K562 (cell line): Measurements from ENCODE around the gene PRKACB. TPM values are rescaled to one million over a fixed set of nuclear protein-coding genes. Genes with fewer than 3 reads are reported as not detected.

Experiments
- ATAC-seq: fragments of 200-7000 bp; cut with Tn5 transposase; 3 replicates; pipeline ENCODE4 v1.9.1; 2020; ENCODE audit warnings: moderate library complexity
- BruUV-seq: library from RNA; stranded (reverse); fragments of 400-500 nt; replicated peaks from 2 replicates; lab custom pipeline; 2021; lab: Mats Ljungman, UMichigan
- CTCF ChIA-PET: fragments of 300-600 bp; formaldehyde crosslinking; extraction: SDS; loops from one replicate; lab custom pipeline; 2021; ENCODE audit warnings: low intra/inter-chr PET ratio; lab: Yijun Ruan, JAX
- POLR2A ChIA-PET: fragments of 300-600, 350-650 bp; sonication (Branson Sonifier 250); formaldehyde crosslinking; extraction: SDS; loops from one replicate; lab custom pipeline; 2021; ENCODE audit warnings: antibody characterized with exemption, inconsistent platforms; lab: Yijun Ruan, JAX
- DNase-seq, 4 experiments: peaks; one replicate each; pipeline versions ENCODE4 v3.0.0 to v3.0.0-alpha.2; 2011 to 2018; ENCODE audit warnings: low spot score in 3 of 4, mixed read lengths in 3 of 4; ENCODE audit errors: extremely low read depth in 1 of 4
- FAIRE-seq: peaks from 2 replicates; lab custom pipeline; 2011; peaks lifted over from hg19 to GRCh38; lab: Jason Lieb, UNC
- H2AFZ ChIP-seq: 2 replicates; pipeline ENCODE4 v1.6.0; 2011; ENCODE audit warnings: low read depth, low read length, control low read depth, inconsistent platforms
- H3K27ac ChIP-seq: fragments of 200-600 bp; 3 replicates; pipeline ENCODE4 v1.8.0; 2011; ENCODE audit warnings: low read depth, mild to moderate bottlenecking, control low read depth, inconsistent platforms, low read length, moderate library complexity, mixed read lengths; ENCODE audit errors: extremely low read depth
- H3K27me3 ChIP-seq, 2 experiments: fragments of 300-600 bp in 1 of 2; 2 replicates in 1 of 2; 3 replicates in 1 of 2; pipeline versions ENCODE4 v1.6.0 to v1.8.0; 2011; ENCODE audit warnings: inconsistent platforms in 2 of 2, low read length in 2 of 2, mild to moderate bottlenecking in 1 of 2, mixed read lengths in 1 of 2, moderate library complexity in 1 of 2; ENCODE audit not compliant: control insufficient read depth in 2 of 2, insufficient read depth in 2 of 2
- H3K36me3 ChIP-seq: fragments of 300-600 bp; 3 replicates; pipeline ENCODE4 v1.8.0; 2011; ENCODE audit warnings: mild to moderate bottlenecking, low read length, inconsistent platforms; ENCODE audit not compliant: control insufficient read depth, insufficient read depth
- H3K4me1 ChIP-seq, 2 experiments: fragments of 200-600 bp in 1 of 2; replicated peaks in 1 of 2; 2 replicates in 1 of 2; 3 replicates in 1 of 2; pipeline versions ENCODE4 v1.5.1 to v1.8.0; 2011; ENCODE audit warnings: inconsistent platforms in 2 of 2, low read length in 2 of 2, mild to moderate bottlenecking in 1 of 2, mixed read lengths in 1 of 2, moderate library complexity in 1 of 2; ENCODE audit not compliant: control insufficient read depth in 2 of 2, insufficient read depth in 2 of 2
- H3K4me2 ChIP-seq: 2 replicates; pipeline ENCODE4 v1.6.1; 2011; ENCODE audit warnings: low read length, control low read depth, inconsistent platforms, mixed read lengths; ENCODE audit not compliant: insufficient read depth
- H3K4me3 ChIP-seq: fragments of 200-600 bp; sonication (generic), shearing (Covaris generic); 2 replicates; pipeline ENCODE4 v1.5.1; 2016; ENCODE audit warnings: control low read depth, inconsistent platforms
- H3K79me2 ChIP-seq: fragments of 200-600 bp; 3 replicates; pipeline ENCODE4 v1.8.0; 2011; ENCODE audit warnings: low read length, inconsistent platforms; ENCODE audit not compliant: control insufficient read depth, insufficient read depth
- H3K9ac ChIP-seq, 2 experiments: 2 replicates each; pipeline versions ENCODE4 v1.6.0 to v1.6.1; 2011; ENCODE audit warnings: low read depth in 2 of 2, low read length in 2 of 2, control low read depth in 1 of 2, inconsistent platforms in 1 of 2, mild to moderate bottlenecking in 1 of 2, mixed read lengths in 1 of 2; ENCODE audit not compliant: insufficient read depth in 1 of 2
- H3K9me1 ChIP-seq: one replicate; pipeline ENCODE4 v1.6.0; 2011; ENCODE audit warnings: inconsistent platforms, mild to moderate bottlenecking, low read length, moderate library complexity; ENCODE audit not compliant: control insufficient read depth, insufficient read depth
- H3K9me3 ChIP-seq: replicated peaks from 2 replicates; pipeline ENCODE4 v1.5.1; 2011; ENCODE audit warnings: low read depth, low read length, inconsistent platforms; ENCODE audit not compliant: control insufficient read depth, insufficient read depth
- H4K20me1 ChIP-seq: replicated peaks from 2 replicates; pipeline ENCODE4 v1.6.1; 2011; ENCODE audit warnings: low read length, inconsistent platforms, mixed read lengths; ENCODE audit not compliant: control insufficient read depth, insufficient read depth
- CBFA2T3 ChIP-seq: fragments of 450-650 bp; IDR thresholded peaks from 2 replicates; pipeline ENCODE4 v1.6.1; 2017
- GTF2F1 ChIP-seq: IDR thresholded peaks from 2 replicates; pipeline ENCODE4 v1.6.1; 2011; ENCODE audit warnings: low read depth, low read length, improper control_type of control experiment
- HLTF ChIP-seq: fragments of 450-650 bp; IDR thresholded peaks from 2 replicates; pipeline ENCODE4 v1.6.1; 2016
- ILF3 ChIP-seq: fragments of 450-650 bp; IDR thresholded peaks from 2 replicates; pipeline ENCODE4 v1.6.1; 2018; ENCODE audit warnings: antibody characterized with exemption, mild to moderate bottlenecking, moderate library complexity, borderline replicate concordance
- NFATC3 ChIP-seq: fragments of 450-650 bp; IDR thresholded peaks from 2 replicates; pipeline ENCODE4 v1.6.1; 2017; ENCODE audit warnings: mild to moderate bottlenecking
- PHTF2 ChIP-seq: fragments of 250-450 bp; sonication (Bioruptor Pico); IDR thresholded peaks from 2 replicates; pipeline ENCODE4 v1.5.0; 2021; ENCODE audit warnings: mild to moderate bottlenecking
- RBM34 ChIP-seq: fragments of 200-400 bp; formaldehyde crosslinking; IDR thresholded peaks from 2 replicates; pipeline ENCODE4 v1.6.1; 2018; ENCODE audit warnings: low read length, borderline replicate concordance; ENCODE audit not compliant: insufficient read depth
- SMAD4 ChIP-seq: fragments of 250-450 bp; sonication (Bioruptor Pico); conservative IDR thresholded peaks from 2 replicates; pipeline ENCODE4 v1.8.0; 2021; ENCODE audit warnings: inconsistent platforms, mild to moderate bottlenecking, moderate library complexity
- SRSF3 ChIP-seq: fragments of 200-400 bp; formaldehyde crosslinking; IDR thresholded peaks from 2 replicates; pipeline ENCODE4 v1.6.1; 2016; ENCODE audit warnings: mild to moderate bottlenecking, low read length, moderate library complexity; ENCODE audit not compliant: insufficient read depth
- ZC3H4 ChIP-seq: sonication (generic); formaldehyde crosslinking; IDR thresholded peaks from 2 replicates; pipeline ENCODE4 v1.9.0; 2021; ENCODE audit warnings: missing genetic modification reagents, borderline replicate concordance
- WGBS: fragments of 100-300 bp; shearing (Covaris generic); methylation state at CpG from one replicate; pipeline ENCODE4 v1.1.6; 2016; ENCODE audit warnings: low coverage, mixed read lengths; ENCODE audit not compliant: insufficient coverage; ENCODE audit errors: missing lambda C conversion rate; 5-methylcytosine and 5-hydroxymethylcytosine counted together
- in situ Hi-C: fragments of 300-500 bp; cut with MboI; formaldehyde crosslinking; loops from 4 replicates; pipeline ENCODE4 v1.15.0; 2018; ENCODE audit warnings: inconsistent platforms, mixed read lengths
- intact Hi-C: fragments of 100-400 bp; cut with micrococcal nuclease; formaldehyde crosslinking; loops from 2 replicates; pipeline ENCODE4 v1.14.2; 2022
- polyA plus RNA-seq, 8 experiments: library from polyadenylated mRNA; depleted of rRNA in 4 of 8; stranded (reverse) in 5 of 8; unstranded in 3 of 8; fragments of >200 nt; fragmentation: Nextera tagmentation in 2 of 8; fragmentation: Illumina TruSeq in 1 of 8; extraction: Ambion mirVana in 2 of 8; extraction: Trizol in 1 of 8; gene quantifications; 2 replicates each; pipeline versions ENCODE4 v1.2.1 to v1.2.3, GENCODE V29; 2011 to 2014; ENCODE audit warnings: inconsistent platforms in 1 of 8, missing spikeins in 1 of 8
- total RNA-seq, 7 experiments: library from RNA; depleted of rRNA in 6 of 7; stranded (reverse); fragments of >200 nt in 6 of 7; fragmentation: Illumina TruSeq in 2 of 7; extraction: Trizol in 2 of 7; gene quantifications; 2 replicates each; pipeline versions ENCODE4 v1.2.1 to v1.2.3, GENCODE V29; 2011 to 2021; ENCODE audit warnings: low replicate concordance in 1 of 7

The PRKACB gene
- total and polyA plus RNA-seq, 9 of the 15 experiments (the other 6 are each of a cell fraction or from before 2014, with no cell fraction given) = 1.1 to 5.2 (median 2.8) TPM

DNA sequence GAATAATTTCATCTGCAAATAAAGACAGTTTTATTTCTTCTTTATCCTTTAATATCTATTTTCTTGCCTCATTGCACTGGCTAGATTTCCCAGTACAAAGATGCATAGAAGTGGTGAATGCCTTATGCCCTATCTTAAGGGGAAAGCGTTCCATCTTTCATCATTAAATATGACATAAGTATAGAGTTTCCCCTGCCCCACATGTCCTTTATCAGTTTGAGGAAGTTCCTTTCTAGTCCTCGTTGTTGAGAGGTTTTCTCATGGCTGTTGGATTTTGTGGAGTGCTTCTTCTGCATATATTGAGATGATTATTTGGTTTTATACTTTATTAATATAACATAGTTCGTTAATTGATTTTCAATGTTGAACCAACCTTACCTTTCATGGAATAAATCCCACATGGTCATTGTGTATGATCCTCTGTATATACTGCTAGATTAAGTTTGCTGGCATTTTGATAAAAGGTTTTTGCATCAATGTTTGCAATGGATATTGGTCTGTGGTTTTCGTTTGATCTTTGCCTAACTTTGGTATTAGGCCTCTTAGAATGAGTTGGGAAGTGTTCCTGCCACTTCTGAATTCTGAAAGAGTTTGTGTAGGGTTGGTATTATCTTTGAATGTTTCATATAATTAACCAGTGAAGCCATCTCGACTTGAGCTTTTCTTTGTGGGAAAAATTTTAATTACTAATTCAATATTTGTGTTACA, 15.6 kb downstream of the PRKACB start:
- in situ Hi-C loops = loop anchor here (10.0 kb wide), 1 partner anchor 165 kb away; no protein-coding TSS in a partner anchor

DNA sequence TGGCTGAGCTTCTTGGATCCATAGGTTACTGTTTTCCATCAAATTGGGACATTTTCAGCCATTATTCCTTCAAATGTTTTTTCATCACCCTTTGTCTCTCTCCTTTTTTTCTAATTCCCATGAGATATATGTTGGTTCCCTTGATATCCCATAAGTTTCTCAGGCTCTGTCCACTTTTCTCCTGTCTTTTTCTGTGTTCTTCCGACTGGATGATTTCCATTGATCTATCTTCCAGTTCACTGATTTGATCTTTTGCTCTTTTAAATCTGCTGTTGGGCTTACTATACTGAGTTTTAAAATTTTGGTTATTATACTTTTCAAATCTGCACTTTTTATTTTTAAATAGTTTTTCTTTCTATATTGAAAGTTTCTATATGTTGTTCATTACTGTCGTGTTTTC, 18.2 kb downstream of the PRKACB start:
- H3K4me3 ChIP-seq = no peak overlapping the region
- intact Hi-C loops (no loop called here), in situ Hi-C loops (no loop called here)
- POLR2A ChIA-PET = interaction anchor here (1.1 kb wide), 1 partner anchor 9 kb away, joined by 3 read pairs; no protein-coding TSS in a partner anchor
- TF ChIP-seq NFATC3 (no peak), PHTF2 (CRISPR knock-in tag) (no peak)
- TF ChIP-seq, all 486 proteins: peak for 0
- Histone ChIP-seq H3K27ac (no peak overlapping the region), H3K79me2 (no peaks in the 10 kb centered on the region), H3K9me1 (no peaks in the 10 kb centered on the region), H3K4me1 (no peaks in the 10 kb centered on the region), H3K27me3 (no peaks in the 10 kb centered on the region), H2AFZ (no peak overlapping the region), H3K9ac (no peak overlapping the region), H3K9me3 (no peaks in the 10 kb centered on the region), H3K4me2 (no peak overlapping the region), H3K36me3 (no peaks in the 10 kb centered on the region), H4K20me1 (no peaks in the 10 kb centered on the region)
- BruUV-seq = no TSS peak
- no peak for FAIRE-seq
- DNase-seq = no peak
- no peak for ATAC-seq
- WGBS = 28% methylated on average over 2 of the region's 2 CpGs
- CTCF ChIA-PET = no interaction called here

More for the DNA sequence above, 15.6 kb downstream of the PRKACB start:
- Histone ChIP-seq H3K4me1 (no peaks in the 10 kb centered on the region), H3K9me1 (no peaks in the 10 kb centered on the region), H3K4me3 (no peak overlapping the region), H3K9ac (no peak overlapping the region), H3K36me3 (no peaks in the 10 kb centered on the region), H3K4me2 (no peak overlapping the region), H3K9me3 (no peaks in the 10 kb centered on the region), H4K20me1 (no peaks in the 10 kb centered on the region), H3K79me2 (no peaks in the 10 kb centered on the region), H3K27ac (no peak overlapping the region), H2AFZ (no peak overlapping the region), H3K27me3 (no peaks in the 10 kb centered on the region)
- TF ChIP-seq ZC3H4 (CRISPR knock-in tag) (no peak), CBFA2T3 (no peak), ILF3 (no peak), SMAD4 (no peak), GTF2F1 (no peak), SRSF3 (no peak), HLTF (no peak), RBM34 (no peak)
- 12% methylated on average over 5 of the region's 5 CpGs for WGBS
- ATAC-seq (no peak), FAIRE-seq (no peak), DNase-seq (no peak)
- BruUV-seq = no TSS peak
- POLR2A ChIA-PET = no interaction called here
- intact Hi-C loops = no loop called here
- CTCF ChIA-PET = no interaction called here
